ENCODE data around the gene SLX9. TPM values are rescaled to one million over a fixed set of nuclear protein-coding genes. Genes with fewer than 3 reads are reported as not detected.

SLX9 gene
- total and polyA plus RNA-seq, 4 donors = 7.0 to 25.7 (median 18.7) TPM

DNA sequence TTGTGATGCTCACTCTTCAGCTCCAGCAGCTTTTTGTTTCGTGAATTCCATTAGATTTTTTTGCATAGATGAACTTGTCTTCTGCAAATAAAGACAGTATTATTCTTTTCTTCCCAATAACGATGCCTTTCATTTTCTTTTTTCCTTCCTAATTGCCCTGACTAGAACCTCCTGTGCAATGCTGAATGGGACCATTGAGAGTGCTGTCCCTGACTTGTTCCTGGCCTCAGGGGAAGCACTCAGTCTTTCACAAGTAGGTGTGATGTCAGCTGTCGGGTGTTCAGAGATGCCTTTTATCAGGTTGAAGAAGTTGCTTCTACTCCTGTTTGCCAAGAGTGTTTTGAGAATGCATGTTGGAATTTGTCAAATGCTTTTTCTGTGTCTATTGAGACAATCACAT is 70.3 kb downstream of the SLX9 start:
- peaks cover 30% of the 10 kb centered on the region for H3K4me1 ChIP-seq (ENCODE audit: control insufficient read depth, insufficient read depth, low read length)
- H3K9me3 ChIP-seq (ENCODE audit: control insufficient read depth, insufficient read depth, low read length) = peaks cover 2% of the 10 kb centered on the region
- H3K4me3 ChIP-seq (ENCODE audit: low read depth, low read length) = no peak overlapping the region
- H3K27me3 ChIP-seq (ENCODE audit: control insufficient read depth, insufficient read depth, low read length) = peaks cover 2% of the 10 kb centered on the region
- DNase-seq (ENCODE audit: low read depth in 4 of 6, low spot score in 6 of 6) = peak in 2 of 6 donors; percentile 45 to 57
- WGBS (ENCODE audit: insufficient coverage) = 44% methylated on average over 1 of the region's 3 CpGs
- H3K36me3 ChIP-seq (ENCODE audit: control insufficient read depth, insufficient read depth, low read length) = no peaks in the 10 kb centered on the region
- peak overlapping the region; percentile 29 for H3K27ac ChIP-seq (ENCODE audit: low read depth, low read length)

- Histone ChIP-seq H3K4me3 (ENCODE audit: low read depth, low read length) (no peak overlapping the region), H3K27ac (ENCODE audit: low read depth, low read length) (peak overlapping the region; percentile 33), H3K27me3 (ENCODE audit: control insufficient read depth, insufficient read depth, low read length) (peaks cover 2% of the 10 kb centered on the region), H3K36me3 (ENCODE audit: control insufficient read depth, insufficient read depth, low read length) (no peaks in the 10 kb centered on the region), H3K4me1 (ENCODE audit: control insufficient read depth, insufficient read depth, low read length) (peaks cover 38% of the 10 kb centered on the region), H3K9me3 (ENCODE audit: control insufficient read depth, insufficient read depth, low read length) (no peaks in the 10 kb centered on the region)
- no peak for DNase-seq (ENCODE audit: low read depth in 4 of 6, low spot score in 6 of 6)
- WGBS (ENCODE audit: insufficient coverage) = 95% methylated on average over 4 of the region's 12 CpGs
These were observed 71.0 kb downstream of the SLX9 start for GRCh38 chr21:45010860-45011259.

GRCh38 chr21:45011426-45011825 is 71.6 kb downstream of the SLX9 start:
- H3K4me3 ChIP-seq (ENCODE audit: low read depth, low read length) = no peak overlapping the region
- 87% methylated on average over 14 of the region's 18 CpGs for WGBS (ENCODE audit: insufficient coverage)
- peaks cover 44% of the 10 kb centered on the region for H3K4me1 ChIP-seq (ENCODE audit: control insufficient read depth, insufficient read depth, low read length)
- DNase-seq (ENCODE audit: low read depth in 4 of 6, low spot score in 6 of 6) = no peak
- H3K36me3 ChIP-seq (ENCODE audit: control insufficient read depth, insufficient read depth, low read length) = no peaks in the 10 kb centered on the region
- peaks cover 2% of the 10 kb centered on the region for H3K27me3 ChIP-seq (ENCODE audit: control insufficient read depth, insufficient read depth, low read length)
- no peaks in the 10 kb centered on the region for H3K9me3 ChIP-seq (ENCODE audit: control insufficient read depth, insufficient read depth, low read length)
- H3K27ac ChIP-seq (ENCODE audit: low read depth, low read length) = no peak overlapping the region

DNA sequence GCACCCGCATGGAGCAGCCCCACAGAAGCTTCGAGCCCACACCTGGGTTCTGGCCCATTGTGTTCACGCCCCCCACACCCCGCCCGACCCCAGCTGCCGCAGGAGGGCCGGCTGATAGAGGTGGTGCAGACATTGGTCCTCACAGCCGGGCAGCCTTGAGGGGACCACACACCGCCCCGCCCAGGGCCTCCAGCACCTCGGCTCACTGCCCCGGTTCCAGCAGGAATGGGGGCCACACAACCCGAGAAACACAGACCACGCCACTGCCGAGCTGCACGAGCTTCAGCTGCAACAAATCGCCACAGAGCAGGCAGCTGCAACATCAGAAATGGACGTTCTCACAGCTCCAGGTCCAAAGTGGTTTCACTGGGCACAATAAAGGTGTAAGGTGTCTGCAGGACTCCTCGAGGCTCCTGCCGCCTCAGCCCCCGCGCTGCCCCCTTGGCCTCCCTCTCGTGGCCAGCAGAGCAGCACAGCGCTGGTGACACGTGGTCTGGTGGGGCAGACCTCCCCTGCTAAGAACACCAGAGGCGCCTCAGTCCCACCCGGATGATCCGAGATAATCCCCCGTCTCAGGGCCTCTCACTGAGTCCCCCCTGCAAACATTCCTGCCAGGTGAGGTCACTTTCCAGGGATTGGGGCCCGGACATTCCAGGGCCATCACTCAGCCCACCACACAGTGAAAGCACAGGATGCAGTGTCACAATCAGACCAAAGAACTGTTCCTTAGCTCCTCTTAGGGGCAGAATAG is 72.3 kb downstream of the SLX9 start:
- H3K4me1 ChIP-seq (ENCODE audit: control insufficient read depth, insufficient read depth, low read length) = peaks cover 50% of the 10 kb centered on the region
- no peak overlapping the region for H3K4me3 ChIP-seq (ENCODE audit: low read depth, low read length)
- no peaks in the 10 kb centered on the region for H3K9me3 ChIP-seq (ENCODE audit: control insufficient read depth, insufficient read depth, low read length)
- H3K36me3 ChIP-seq (ENCODE audit: control insufficient read depth, insufficient read depth, low read length) = no peaks in the 10 kb centered on the region
- 64% methylated on average over 30 of the region's 30 CpGs for WGBS (ENCODE audit: insufficient coverage)
- DNase-seq (ENCODE audit: low read depth in 4 of 6, low spot score in 6 of 6) = no peak
- peaks cover 2% of the 10 kb centered on the region for H3K27me3 ChIP-seq (ENCODE audit: control insufficient read depth, insufficient read depth, low read length)
- H3K27ac ChIP-seq (ENCODE audit: low read depth, low read length) = no peak overlapping the region

- peaks cover 56% of the 10 kb centered on the region for H3K4me1 ChIP-seq (ENCODE audit: control insufficient read depth, insufficient read depth, low read length)
These were observed 72.9 kb downstream of the SLX9 start for GRCh38 chr21:45012662-45013259.

DNA sequence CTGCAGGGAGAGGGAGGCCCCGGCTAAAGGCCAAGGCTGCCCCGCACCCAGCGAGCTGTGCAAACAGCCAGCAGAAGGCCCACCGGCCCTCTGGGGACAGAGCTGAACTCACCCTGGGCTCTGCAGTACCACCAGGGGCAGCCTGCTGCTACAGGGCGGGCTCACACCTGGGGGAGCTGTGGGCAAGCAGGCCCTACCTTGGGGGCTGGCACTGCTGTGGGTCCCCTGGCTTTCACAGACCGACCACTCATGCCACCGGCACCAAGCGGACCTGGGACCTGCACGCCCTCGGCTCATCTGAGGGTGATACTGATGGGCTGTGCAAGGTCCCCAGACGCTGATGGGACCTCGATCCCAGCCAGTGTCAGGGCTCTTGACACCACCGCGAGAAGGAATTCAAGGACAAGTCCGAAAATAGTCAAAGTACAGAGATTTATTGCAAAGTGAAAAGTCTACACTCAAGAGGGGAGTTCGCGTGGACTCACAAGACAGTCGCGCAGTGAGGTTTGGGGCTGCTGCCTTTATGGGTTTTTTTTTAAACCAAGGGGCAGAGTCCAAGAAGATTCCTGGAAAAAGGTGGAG is 73.5 kb downstream of the SLX9 start:
- Histone ChIP-seq H3K27ac (ENCODE audit: low read depth, low read length) (no peak overlapping the region), H3K27me3 (ENCODE audit: control insufficient read depth, insufficient read depth, low read length) (peaks cover 2% of the 10 kb centered on the region), H3K4me1 (ENCODE audit: control insufficient read depth, insufficient read depth, low read length) (peaks cover 61% of the 10 kb centered on the region), H3K4me3 (ENCODE audit: low read depth, low read length) (no peak overlapping the region), H3K36me3 (ENCODE audit: control insufficient read depth, insufficient read depth, low read length) (no peaks in the 10 kb centered on the region), H3K9me3 (ENCODE audit: control insufficient read depth, insufficient read depth, low read length) (no peaks in the 10 kb centered on the region)
- WGBS (ENCODE audit: insufficient coverage) = 93% methylated on average over 19 of the region's 19 CpGs
- no peak for DNase-seq (ENCODE audit: low read depth in 4 of 6, low spot score in 6 of 6)

More at GRCh38 chr21:45012662-45013259, 72.9 kb downstream of the SLX9 start:
- no peak overlapping the region for H3K4me3 ChIP-seq (ENCODE audit: low read depth, low read length)
- no peaks in the 10 kb centered on the region for H3K9me3 ChIP-seq (ENCODE audit: control insufficient read depth, insufficient read depth, low read length)
- H3K36me3 ChIP-seq (ENCODE audit: control insufficient read depth, insufficient read depth, low read length) = no peaks in the 10 kb centered on the region
- WGBS (ENCODE audit: insufficient coverage) = 87% methylated on average over 10 of the region's 10 CpGs
- DNase-seq (ENCODE audit: low read depth in 4 of 6, low spot score in 6 of 6) = no peak
- H3K27ac ChIP-seq (ENCODE audit: low read depth, low read length) = no peak overlapping the region
- peaks cover 2% of the 10 kb centered on the region for H3K27me3 ChIP-seq (ENCODE audit: control insufficient read depth, insufficient read depth, low read length)

- H3K4me1 ChIP-seq (ENCODE audit: control insufficient read depth, insufficient read depth, low read length) = peaks cover 68% of the 10 kb centered on the region
- 88% methylated on average over 10 of the region's 14 CpGs for WGBS (ENCODE audit: insufficient coverage)
- no peak overlapping the region for H3K27ac ChIP-seq (ENCODE audit: low read depth, low read length)
These were observed 75.1 kb downstream of the SLX9 start for GRCh38 chr21:45014747-45015468.

DNA sequence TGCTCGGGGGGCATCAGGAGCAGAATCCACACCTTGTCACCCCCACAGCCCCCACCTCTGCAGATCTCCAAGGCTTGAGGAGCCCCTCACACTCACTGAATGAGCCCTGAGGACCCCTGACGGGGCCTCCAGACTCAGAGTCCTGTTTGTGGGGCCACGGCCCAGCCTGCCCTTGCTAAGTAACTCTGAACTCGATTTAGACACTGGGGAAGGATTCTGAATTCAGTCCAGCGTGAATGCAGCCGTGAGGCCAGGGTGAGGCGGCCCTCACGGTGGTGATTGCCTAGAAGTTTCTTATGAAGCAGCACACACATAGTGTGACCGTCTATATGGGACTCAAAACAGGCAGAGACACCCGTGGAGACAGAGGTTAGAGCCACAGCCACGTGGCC is 75.6 kb downstream of the SLX9 start:
- H3K27me3 ChIP-seq (ENCODE audit: control insufficient read depth, insufficient read depth, low read length) = peaks cover 2% of the 10 kb centered on the region
- no peaks in the 10 kb centered on the region for H3K36me3 ChIP-seq (ENCODE audit: control insufficient read depth, insufficient read depth, low read length)
- H3K4me3 ChIP-seq (ENCODE audit: low read depth, low read length) = no peak overlapping the region
- H3K27ac ChIP-seq (ENCODE audit: low read depth, low read length) = no peak overlapping the region
- WGBS (ENCODE audit: insufficient coverage) = 73% methylated on average over 10 of the region's 11 CpGs
- no peaks in the 10 kb centered on the region for H3K9me3 ChIP-seq (ENCODE audit: control insufficient read depth, insufficient read depth, low read length)
- no peak for DNase-seq (ENCODE audit: low read depth in 4 of 6, low spot score in 6 of 6)
- peaks cover 73% of the 10 kb centered on the region for H3K4me1 ChIP-seq (ENCODE audit: control insufficient read depth, insufficient read depth, low read length)

More at GRCh38 chr21:45014747-45015468, 75.1 kb downstream of the SLX9 start:
- Histone ChIP-seq H3K36me3 (ENCODE audit: control insufficient read depth, insufficient read depth, low read length) (no peaks in the 10 kb centered on the region), H3K9me3 (ENCODE audit: control insufficient read depth, insufficient read depth, low read length) (no peaks in the 10 kb centered on the region), H3K4me3 (ENCODE audit: low read depth, low read length) (no peak overlapping the region), H3K27me3 (ENCODE audit: control insufficient read depth, insufficient read depth, low read length) (peaks cover 2% of the 10 kb centered on the region)
- no peak for DNase-seq (ENCODE audit: low read depth in 4 of 6, low spot score in 6 of 6)

DNA sequence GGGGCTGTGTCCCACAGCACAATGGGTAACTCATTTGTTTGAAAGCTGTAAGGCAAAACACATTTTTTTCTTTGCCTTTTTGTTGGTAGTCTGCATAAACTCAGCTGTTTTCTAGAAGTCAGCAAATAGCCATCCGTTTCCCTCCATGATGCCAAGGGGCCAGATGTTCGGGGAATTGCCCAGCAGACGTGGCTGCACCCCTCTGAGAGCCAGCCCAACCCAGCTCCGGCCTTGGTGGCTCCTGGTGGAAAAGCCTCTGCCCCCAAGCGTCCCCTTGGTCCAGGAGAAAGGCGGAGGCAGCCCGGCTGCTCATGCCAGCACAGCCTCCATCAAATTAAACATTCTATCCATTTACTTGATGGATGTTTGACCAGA is 76.2 kb downstream of the SLX9 start:
- no peak for DNase-seq (ENCODE audit: low read depth in 4 of 6, low spot score in 6 of 6)
- Histone ChIP-seq H3K36me3 (ENCODE audit: control insufficient read depth, insufficient read depth, low read length) (no peaks in the 10 kb centered on the region), H3K9me3 (ENCODE audit: control insufficient read depth, insufficient read depth, low read length) (no peaks in the 10 kb centered on the region), H3K27ac (ENCODE audit: low read depth, low read length) (no peak overlapping the region), H3K4me1 (ENCODE audit: control insufficient read depth, insufficient read depth, low read length) (peaks cover 73% of the 10 kb centered on the region), H3K27me3 (ENCODE audit: control insufficient read depth, insufficient read depth, low read length) (no peaks in the 10 kb centered on the region), H3K4me3 (ENCODE audit: low read depth, low read length) (no peak overlapping the region)
- 43% methylated on average over 5 of the region's 7 CpGs for WGBS (ENCODE audit: insufficient coverage)

Measured in spinal cord (tissue), 10 donors.